Prostate gland (tissue), 2 donors: ENCODE measurements around the gene MBP.

ENCODE experiments used
- POLR2A ChIP-seq: fragments of 450-650 bp; IDR thresholded peaks from one replicate; pipeline ENCODE4 v1.6.1; 2016; ENCODE audit warnings: antibody characterized with exemption, mild to moderate bottlenecking
- TF ChIP-seq, protein P1 (sequence below), 4 experiments: fragments of 200-600 bp in 2 of 4; fragments of 450-650 bp in 2 of 4; sonication (generic) in 2 of 4; IDR thresholded peaks; 1 replicate in 3 of 4; 2 replicates in 1 of 4; pipeline ENCODE4 v1.5.1; 2016 to 2019; ENCODE audit warnings: antibody characterized with exemption in 4 of 4, mild to moderate bottlenecking in 2 of 4, moderate library complexity in 2 of 4

DNA sequence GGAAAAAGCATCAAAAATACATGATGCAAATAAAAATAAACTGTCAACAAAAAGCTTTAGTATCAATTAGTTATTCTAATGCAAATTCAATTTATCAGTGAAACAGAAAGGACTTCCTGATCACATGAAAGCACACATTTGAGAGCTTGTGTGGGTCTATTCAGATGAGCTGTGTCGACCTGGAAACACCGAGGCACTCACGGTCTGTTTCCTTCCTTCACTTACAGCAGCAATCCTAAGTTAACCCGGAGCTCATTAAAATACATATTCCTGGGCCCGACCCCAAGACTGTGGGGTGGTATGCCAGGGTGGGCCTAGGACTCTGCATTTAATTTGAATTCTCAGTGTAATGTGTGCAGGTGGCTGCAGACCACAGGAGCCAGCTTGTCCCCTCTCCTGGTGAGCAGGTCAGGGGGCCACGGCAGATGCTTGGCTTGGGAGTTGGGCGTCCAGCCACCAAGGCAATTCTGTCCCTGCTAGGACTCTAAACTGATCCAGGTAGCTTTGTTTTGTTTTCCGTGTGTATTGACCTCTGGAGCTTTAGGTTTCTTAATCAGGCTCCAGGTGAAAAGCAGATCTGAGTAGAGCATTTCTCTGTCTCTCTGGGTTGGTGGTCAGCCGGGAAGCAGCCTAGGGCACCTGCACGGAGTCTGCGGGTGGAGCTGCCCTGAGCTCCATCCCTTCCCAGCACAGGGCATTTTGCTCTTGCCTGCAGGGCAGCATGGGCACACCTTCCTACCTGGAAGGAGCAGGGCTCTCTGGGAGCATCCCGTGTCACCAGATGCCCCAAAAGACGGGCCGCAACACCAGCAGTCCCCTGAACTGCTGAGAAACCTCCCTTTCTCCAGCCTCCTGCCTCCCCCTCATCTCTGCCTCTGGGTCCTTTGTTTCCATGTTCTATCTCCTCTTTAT is 9.0 kb downstream of the MBP start:
- TF ChIP-seq, protein P1, sequence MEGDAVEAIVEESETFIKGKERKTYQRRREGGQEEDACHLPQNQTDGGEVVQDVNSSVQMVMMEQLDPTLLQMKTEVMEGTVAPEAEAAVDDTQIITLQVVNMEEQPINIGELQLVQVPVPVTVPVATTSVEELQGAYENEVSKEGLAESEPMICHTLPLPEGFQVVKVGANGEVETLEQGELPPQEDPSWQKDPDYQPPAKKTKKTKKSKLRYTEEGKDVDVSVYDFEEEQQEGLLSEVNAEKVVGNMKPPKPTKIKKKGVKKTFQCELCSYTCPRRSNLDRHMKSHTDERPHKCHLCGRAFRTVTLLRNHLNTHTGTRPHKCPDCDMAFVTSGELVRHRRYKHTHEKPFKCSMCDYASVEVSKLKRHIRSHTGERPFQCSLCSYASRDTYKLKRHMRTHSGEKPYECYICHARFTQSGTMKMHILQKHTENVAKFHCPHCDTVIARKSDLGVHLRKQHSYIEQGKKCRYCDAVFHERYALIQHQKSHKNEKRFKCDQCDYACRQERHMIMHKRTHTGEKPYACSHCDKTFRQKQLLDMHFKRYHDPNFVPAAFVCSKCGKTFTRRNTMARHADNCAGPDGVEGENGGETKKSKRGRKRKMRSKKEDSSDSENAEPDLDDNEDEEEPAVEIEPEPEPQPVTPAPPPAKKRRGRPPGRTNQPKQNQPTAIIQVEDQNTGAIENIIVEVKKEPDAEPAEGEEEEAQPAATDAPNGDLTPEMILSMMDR (IDR thresholded peaks at IDR 0.05) = no peak
- no peak for TF ChIP-seq POLR2A
